H1 (cell line): Measurements from ENCODE around the gene PMM2. TPM values are rescaled to one million over a fixed set of nuclear protein-coding genes. Genes with fewer than 3 reads are reported as not detected.

Source experiments
- CTCF ChIA-PET: fragments of 300-600 bp; sonication (Branson Sonifier 250); formaldehyde crosslinking; loops from one replicate; lab custom pipeline; 2021; ENCODE audit not compliant: partially characterized antibody; lab: Charles Lee
- POLR2A ChIA-PET: fragments of 300-600 bp; sonication (Branson Sonifier 250); formaldehyde crosslinking; loops from one replicate; lab custom pipeline; 2021; ENCODE audit warnings: inconsistent platforms; ENCODE audit not compliant: partially characterized antibody; lab: Charles Lee
- DNase-seq, 2 experiments: peaks; one replicate each; pipeline versions ENCODE4 v3.0.0 to v3.0.0-alpha.2; 2010 to 2022; ENCODE audit warnings: low spot score in 2 of 2, low read depth in 1 of 2, mixed read lengths in 1 of 2
- FAIRE-seq: peaks from 2 replicates; lab custom pipeline; 2011; peaks lifted over from hg19 to GRCh38; lab: Jason Lieb, UNC
- H2AFZ ChIP-seq: 2 replicates; pipeline ENCODE4 v1.8.1; 2012; ENCODE audit warnings: low read length, inconsistent platforms
- H2AK5ac ChIP-seq: 2 replicates; pipeline ENCODE4 v1.6.1; 2013; ENCODE audit warnings: low read depth, low read length
- H2BK120ac ChIP-seq: replicated peaks from 2 replicates; pipeline ENCODE3; 2013; ENCODE audit warnings: low read depth, low read length, inconsistent platforms
- H2BK12ac ChIP-seq: 2 replicates; pipeline ENCODE4 v1.6.1; 2013; ENCODE audit warnings: low read depth, low read length
- H2BK15ac ChIP-seq: 2 replicates; pipeline ENCODE4 v1.6.1; 2013; ENCODE audit warnings: low read length
- H2BK20ac ChIP-seq: 2 replicates; pipeline ENCODE4 v1.6.1; 2013; ENCODE audit warnings: low read length
- H2BK5ac ChIP-seq: 2 replicates; pipeline ENCODE4 v1.6.1; 2013; ENCODE audit warnings: low read depth, low read length
- H3K14ac ChIP-seq: 2 replicates; pipeline ENCODE4 v1.6.1; 2013; ENCODE audit warnings: inconsistent platforms; ENCODE audit not compliant: insufficient read length
- H3K18ac ChIP-seq: 2 replicates; pipeline ENCODE4 v1.6.1; 2013; ENCODE audit warnings: low read length; ENCODE audit errors: extremely low read depth
- H3K23ac ChIP-seq: 2 replicates; pipeline ENCODE4 v1.6.1; 2013; ENCODE audit warnings: inconsistent platforms; ENCODE audit not compliant: insufficient read length
- H3K23me2 ChIP-seq: 2 replicates; pipeline ENCODE4 v1.6.1; 2013; ENCODE audit warnings: low read depth, low read length
- H3K27ac ChIP-seq: 2 replicates; pipeline ENCODE4 v1.6.1; 2011; ENCODE audit warnings: low read depth, low read length, inconsistent platforms
- H3K27me3 ChIP-seq, 4 experiments: replicated peaks in 1 of 4; 1 replicate in 1 of 4; 2 replicates in 3 of 4; pipeline versions ENCODE4 v1.6.1 to v1.8.1; 2011 to 2013; ENCODE audit warnings: low read length in 3 of 4, mild to moderate bottlenecking in 3 of 4, inconsistent platforms in 2 of 4, mixed read lengths in 2 of 4, moderate library complexity in 1 of 4; ENCODE audit not compliant: control insufficient read depth in 3 of 4, insufficient read depth in 3 of 4; ENCODE audit errors: extremely low read depth in 1 of 4
- H3K36me3 ChIP-seq, 4 experiments: 2 replicates each; pipeline versions ENCODE4 v1.6.1 to v1.8.1; 2011 to 2013; ENCODE audit warnings: mild to moderate bottlenecking in 4 of 4, low read length in 3 of 4, moderate library complexity in 2 of 4, control low read depth in 1 of 4, inconsistent platforms in 1 of 4; ENCODE audit not compliant: insufficient read depth in 4 of 4, control insufficient read depth in 2 of 4
- H3K4ac ChIP-seq: replicated peaks from 2 replicates; pipeline ENCODE3; 2013; ENCODE audit warnings: low read length, low read depth, mixed read lengths, inconsistent platforms; ENCODE audit not compliant: insufficient read length
- H3K4me1 ChIP-seq, 4 experiments: replicated peaks in 1 of 4; 1 replicate in 1 of 4; 2 replicates in 3 of 4; pipeline versions ENCODE4 v1.6.1 to v1.8.1; 2011 to 2013; ENCODE audit warnings: low read length in 3 of 4, inconsistent platforms in 2 of 4, mixed read lengths in 1 of 4; ENCODE audit not compliant: insufficient read depth in 4 of 4, control insufficient read depth in 3 of 4
- H3K4me2 ChIP-seq, 2 experiments: 2 replicates each; pipeline versions ENCODE4 v1.6.1 to v1.8.1; 2011 to 2013; ENCODE audit warnings: low read depth in 2 of 2, low read length in 2 of 2, control low read depth in 1 of 2, inconsistent platforms in 1 of 2, mild to moderate bottlenecking in 1 of 2; ENCODE audit not compliant: insufficient read depth in 1 of 2
- H3K4me3 ChIP-seq, 4 experiments: fragments of 200-600, 300-600 bp in 1 of 4; sonication (generic), shearing (Covaris generic), sonication (Bioruptor Twin) in 1 of 4; 2 replicates each; pipeline versions ENCODE4 v1.5.1 to v1.8.1; 2011 to 2016; ENCODE audit warnings: low read length in 4 of 4, low read depth in 3 of 4, control low read depth in 2 of 4, inconsistent platforms in 2 of 4, mild to moderate bottlenecking in 2 of 4, mixed read lengths in 1 of 4, moderate library complexity in 1 of 4; ENCODE audit not compliant: insufficient read depth in 2 of 4; ENCODE audit errors: extremely low read depth in 1 of 4
- H3K56ac ChIP-seq: replicated peaks from 2 replicates; pipeline ENCODE3; 2013; ENCODE audit warnings: low read depth, mild to moderate bottlenecking, mixed read lengths, low read length, inconsistent platforms; ENCODE audit not compliant: insufficient read length
- H3K79me1 ChIP-seq: 2 replicates; pipeline ENCODE4 v1.6.1; 2013; ENCODE audit warnings: low read depth, low read length, control low read depth
- H3K79me2 ChIP-seq, 2 experiments: 2 replicates each; pipeline versions ENCODE4 v1.6.1 to v1.8.1; 2012 to 2013; ENCODE audit warnings: low read length in 2 of 2, mild to moderate bottlenecking in 2 of 2, inconsistent platforms in 1 of 2; ENCODE audit not compliant: insufficient read depth in 2 of 2, control insufficient read depth in 1 of 2
- H3K9ac ChIP-seq, 4 experiments: replicated peaks in 1 of 4; 1 replicate in 1 of 4; 2 replicates in 3 of 4; pipeline versions ENCODE4 v1.6.1 to v1.8.1; 2011 to 2013; ENCODE audit warnings: low read depth in 3 of 4, low read length in 3 of 4, control low read depth in 2 of 4, mild to moderate bottlenecking in 2 of 4, moderate library complexity in 2 of 4, inconsistent platforms in 1 of 4; ENCODE audit errors: extremely low read depth in 1 of 4
- H3K9me3 ChIP-seq, 2 experiments: 2 replicates each; pipeline versions ENCODE4 v1.6.1 to v1.8.1; 2012 to 2013; ENCODE audit warnings: mild to moderate bottlenecking in 2 of 2, moderate library complexity in 2 of 2, control low read depth in 1 of 2, inconsistent platforms in 1 of 2, low read depth in 1 of 2, low read length in 1 of 2, mixed read lengths in 1 of 2; ENCODE audit not compliant: insufficient read depth in 2 of 2
- H4K20me1 ChIP-seq, 2 experiments: replicated peaks in 1 of 2; 2 replicates each; pipeline versions ENCODE3 to v1.8.1; 2011 to 2013; ENCODE audit warnings: inconsistent platforms in 2 of 2, low read length in 2 of 2, mild to moderate bottlenecking in 1 of 2; ENCODE audit not compliant: insufficient read depth in 2 of 2, control insufficient read depth in 1 of 2
- H4K5ac ChIP-seq: 2 replicates; pipeline ENCODE4 v1.6.1; 2013; ENCODE audit warnings: low read length, low read depth, mixed read lengths, inconsistent platforms; ENCODE audit not compliant: insufficient read length
- H4K8ac ChIP-seq: 2 replicates; pipeline ENCODE4 v1.8.0; 2013; ENCODE audit warnings: mild to moderate bottlenecking, moderate library complexity, low read length, inconsistent platforms; ENCODE audit not compliant: insufficient read depth; ENCODE audit errors: extremely low read depth
- H4K91ac ChIP-seq: replicated peaks from 2 replicates; pipeline ENCODE3; 2013; ENCODE audit warnings: low read length, mixed read lengths, inconsistent platforms; ENCODE audit not compliant: insufficient read length
- EP300 ChIP-seq, 2 experiments: IDR thresholded peaks; 1 replicate in 1 of 2; 2 replicates in 1 of 2; pipeline ENCODE4 v1.6.1; 2011 to 2012; ENCODE audit warnings: low read depth in 2 of 2, low read length in 2 of 2, mild to moderate bottlenecking in 2 of 2, borderline replicate concordance in 1 of 2, inconsistent platforms in 1 of 2, moderate library complexity in 1 of 2
- YY1 ChIP-seq: IDR thresholded peaks from 2 replicates; pipeline ENCODE4 v1.6.1; 2011; ENCODE audit warnings: low read depth, mild to moderate bottlenecking, low read length
- WGBS, 2 experiments: shearing (Covaris generic) in 1 of 2; methylation state at CpG; one replicate each; pipeline versions ENCODE4 v1.1.6 to v1.1.7; 2013 to 2015; ENCODE audit warnings: low lambda C conversion rate in 2 of 2, mixed read lengths in 2 of 2, inconsistent platforms in 1 of 2, low coverage in 1 of 2, missing lambda C conversion rate in 1 of 2; ENCODE audit not compliant: insufficient replicate concordance in 2 of 2, insufficient coverage in 1 of 2, insufficient read length in 1 of 2; ENCODE audit errors: extremely low coverage in 1 of 2, missing lambda C conversion rate in 1 of 2; 5-methylcytosine and 5-hydroxymethylcytosine counted together
- polyA plus RNA-seq, 7 experiments: library from polyadenylated mRNA; depleted of rRNA in 3 of 7; stranded (reverse) in 5 of 7; unstranded in 2 of 7; fragments of >200 nt in 5 of 7; fragments of 200-250 nt in 2 of 7; gene quantifications; 1 replicate in 5 of 7; 2 replicates in 1 of 7; 4 replicates in 1 of 7; pipeline versions ENCODE4 v1.2.1 to v1.2.3, GENCODE V29; 2011 to 2013; ENCODE audit warnings: missing spikeins in 2 of 7, mixed read lengths in 2 of 7
- total RNA-seq: library from RNA; stranded (reverse); fragmentation: NEBNext Ultra II Directional; extraction: Animal tissue kit (Norgen Biotek cat#: 25700); gene quantifications from 2 replicates; pipeline ENCODE4 v1.2.1, GENCODE V29; 2021

Gene PMM2
- total and polyA plus RNA-seq, 2 of the 8 experiments (the other 6 are each of a cell fraction or from before 2014, with no cell fraction given): 26.2 to 49.4 TPM

GRCh38 chr16:8753416-8754054, 44.1 kb upstream of the PMM2 start:
- H3K14ac ChIP-seq: no peak overlapping the region
- no peak overlapping the region for H4K8ac ChIP-seq
- no peak overlapping the region for H3K4me3 ChIP-seq
- no peaks in the 10 kb centered on the region for H3K9me3 ChIP-seq
- no peaks in the 10 kb centered on the region; a peak in 1 of 8 replicates for H3K36me3 ChIP-seq
- no peaks in the 10 kb centered on the region for H3K4me1 ChIP-seq
- no peak overlapping the region for H2BK15ac ChIP-seq
- H3K9ac ChIP-seq: no peak overlapping the region
- no peak overlapping the region for H4K91ac ChIP-seq
- H3K79me2 ChIP-seq: no peaks in the 10 kb centered on the region; a peak in 1 of 4 replicates
- H2AFZ ChIP-seq: no peak overlapping the region
- no peaks in the 10 kb centered on the region for H4K20me1 ChIP-seq
- H3K18ac ChIP-seq: no peak overlapping the region
- H3K4me2 ChIP-seq: no peak overlapping the region
- WGBS, 2 experiments: 66% methylated on average over 9 of the region's 9 CpGs; no CpG with 5 or more reads in 1 of the 2 experiments
- H2BK20ac ChIP-seq: no peak overlapping the region
- no peak overlapping the region for H2BK5ac ChIP-seq
- CTCF ChIA-PET: interaction anchor here (0.5 to 1.3 kb wide), 5 partner anchors 11 to 88 kb away, joined by 3 to 6 read pairs (median 3); no protein-coding TSS in a partner anchor
- H3K56ac ChIP-seq: no peak overlapping the region
- no peaks in the 10 kb centered on the region for H3K23me2 ChIP-seq
- no peak for DNase-seq
- TF ChIP-seq EP300 (IDR thresholded peaks at IDR 0.05; ENCODE audit: borderline replicate concordance in 1 of 2, low read depth in 2 of 2, low read length in 2 of 2) (no peak), YY1 (no peak)
- TF ChIP-seq, all 59 proteins: peak for 0
- H2BK12ac ChIP-seq: no peak overlapping the region
- no peaks in the 10 kb centered on the region for H3K27me3 ChIP-seq
- H2BK120ac ChIP-seq: no peak overlapping the region
- H3K27ac ChIP-seq: no peak overlapping the region
- no peak overlapping the region for H3K4ac ChIP-seq
- H4K5ac ChIP-seq: no peak overlapping the region
- POLR2A ChIA-PET: interaction anchor here (0.6 to 2.1 kb wide), 2 partner anchors 11 to 16 kb away, joined by 4 to 5 read pairs; no protein-coding TSS in a partner anchor
- no peaks in the 10 kb centered on the region for H3K79me1 ChIP-seq
- no peak overlapping the region for H2AK5ac ChIP-seq
- no peak overlapping the region for H3K23ac ChIP-seq
- FAIRE-seq: no peak
